Measurements from ENCODE around the gene S100A14.

S100A14 gene

DNA sequence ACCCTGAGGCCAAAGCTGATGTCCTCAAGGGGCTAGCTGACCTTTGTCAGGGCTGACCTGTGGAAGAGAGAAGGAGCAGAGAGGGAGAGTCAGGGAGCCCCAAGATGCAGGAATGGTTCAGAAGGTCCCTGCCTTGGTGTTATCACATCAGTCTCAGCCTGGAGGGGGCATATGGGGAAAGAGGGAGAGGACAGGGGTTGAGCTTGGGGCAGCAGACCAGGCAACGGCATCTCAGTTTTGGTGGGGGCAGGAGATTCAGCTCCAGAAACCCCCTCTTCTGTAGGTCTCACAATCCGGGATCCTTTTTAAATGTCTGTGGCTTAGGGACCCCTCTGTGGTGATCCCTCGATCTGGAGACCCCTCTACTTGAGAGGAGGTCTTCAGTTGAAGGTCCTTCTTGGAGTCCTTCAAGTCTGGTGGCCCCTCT is 10.4 kb upstream of the S100A14 start:
- TF ChIP-seq, protein P1, sequence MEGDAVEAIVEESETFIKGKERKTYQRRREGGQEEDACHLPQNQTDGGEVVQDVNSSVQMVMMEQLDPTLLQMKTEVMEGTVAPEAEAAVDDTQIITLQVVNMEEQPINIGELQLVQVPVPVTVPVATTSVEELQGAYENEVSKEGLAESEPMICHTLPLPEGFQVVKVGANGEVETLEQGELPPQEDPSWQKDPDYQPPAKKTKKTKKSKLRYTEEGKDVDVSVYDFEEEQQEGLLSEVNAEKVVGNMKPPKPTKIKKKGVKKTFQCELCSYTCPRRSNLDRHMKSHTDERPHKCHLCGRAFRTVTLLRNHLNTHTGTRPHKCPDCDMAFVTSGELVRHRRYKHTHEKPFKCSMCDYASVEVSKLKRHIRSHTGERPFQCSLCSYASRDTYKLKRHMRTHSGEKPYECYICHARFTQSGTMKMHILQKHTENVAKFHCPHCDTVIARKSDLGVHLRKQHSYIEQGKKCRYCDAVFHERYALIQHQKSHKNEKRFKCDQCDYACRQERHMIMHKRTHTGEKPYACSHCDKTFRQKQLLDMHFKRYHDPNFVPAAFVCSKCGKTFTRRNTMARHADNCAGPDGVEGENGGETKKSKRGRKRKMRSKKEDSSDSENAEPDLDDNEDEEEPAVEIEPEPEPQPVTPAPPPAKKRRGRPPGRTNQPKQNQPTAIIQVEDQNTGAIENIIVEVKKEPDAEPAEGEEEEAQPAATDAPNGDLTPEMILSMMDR (conservative IDR thresholded peaks at IDR 0.05), result no peak
- TF ChIP-seq ZFX (IDR thresholded peaks at IDR 0.05), result no peak
- H3K27ac ChIP-seq, result peak overlapping the region; percentile 80

DNA sequence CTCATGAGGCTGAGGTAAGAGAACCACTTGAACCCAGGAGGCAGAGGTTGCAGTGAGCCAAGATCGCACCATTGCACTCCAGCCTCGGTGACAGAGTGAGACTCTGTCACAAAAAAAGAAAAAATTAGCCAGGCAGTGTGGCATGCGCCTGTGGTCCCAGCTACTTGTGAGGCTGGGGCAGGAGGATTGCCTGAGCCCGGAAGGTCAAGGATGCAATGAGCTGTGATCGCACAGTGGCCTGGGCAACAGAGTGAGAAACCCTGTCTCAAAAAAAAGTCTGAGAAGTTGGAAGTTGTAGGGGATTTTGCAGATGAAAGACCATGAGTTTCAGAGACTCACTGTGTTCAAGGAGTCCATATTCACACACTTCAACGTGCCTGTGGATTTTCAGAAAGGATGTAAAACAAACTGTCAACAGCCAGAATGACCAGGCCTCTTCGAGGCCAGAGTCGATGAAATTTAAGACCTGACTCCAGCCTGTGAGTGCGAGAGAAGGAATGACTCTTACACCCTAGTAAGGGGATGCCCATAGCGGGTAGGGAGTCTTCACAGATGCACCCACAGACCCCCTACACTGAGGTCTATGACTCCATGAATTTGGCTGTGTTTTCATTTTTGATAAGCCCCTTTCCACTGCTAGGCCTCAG is 9.0 kb upstream of the S100A14 start:
- H3K27ac ChIP-seq, result no peak overlapping the region
- TF ChIP-seq, protein P1 (conservative IDR thresholded peaks at IDR 0.05), result no peak

DNA sequence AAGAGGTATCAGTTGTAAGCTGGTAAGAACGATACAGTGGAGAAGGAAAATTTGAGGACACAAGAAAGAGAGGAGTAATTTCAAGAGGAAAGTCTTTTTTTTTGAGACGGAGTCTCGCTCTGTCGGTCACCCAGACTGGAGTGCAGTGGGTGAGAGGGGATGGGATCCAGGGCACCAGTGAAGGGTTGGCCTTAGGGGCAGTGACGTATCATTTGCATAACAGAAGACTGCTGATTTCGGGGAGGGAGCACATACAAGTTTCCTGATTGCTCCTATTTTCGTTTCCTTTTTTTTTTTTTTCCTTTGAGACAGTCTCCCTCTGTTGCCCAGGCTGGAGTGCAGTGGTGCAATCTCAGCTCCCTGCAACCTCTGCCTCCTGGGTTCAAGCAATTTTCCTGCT is 7.0 kb upstream of the S100A14 start:
- no peak overlapping the region for H3K27ac ChIP-seq
- TF ChIP-seq ZFX (IDR thresholded peaks at IDR 0.05), result no peak
- TF ChIP-seq, protein P1 (conservative IDR thresholded peaks at IDR 0.05), result no peak

DNA sequence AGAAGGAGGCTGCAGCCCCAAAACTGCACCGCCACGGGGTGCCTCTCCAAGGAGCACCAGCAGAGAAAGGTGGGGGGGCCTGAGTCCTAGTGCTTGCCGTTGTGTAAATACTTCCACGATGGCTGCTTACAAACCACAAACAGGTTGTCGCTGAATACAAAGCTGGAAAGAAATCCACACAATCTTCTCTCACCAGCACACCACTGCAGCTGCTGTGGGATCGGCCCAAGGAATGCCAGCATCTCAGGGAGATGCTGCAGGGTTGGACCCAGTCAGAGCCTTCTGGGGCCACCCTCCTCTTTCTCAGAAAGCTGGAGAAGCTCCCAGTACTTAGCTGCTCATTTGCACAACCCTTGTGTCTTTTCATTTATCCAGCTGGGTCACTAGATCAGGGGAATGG is 3.0 kb upstream of the S100A14 start:
- H3K27ac ChIP-seq, result no peak overlapping the region

DNA sequence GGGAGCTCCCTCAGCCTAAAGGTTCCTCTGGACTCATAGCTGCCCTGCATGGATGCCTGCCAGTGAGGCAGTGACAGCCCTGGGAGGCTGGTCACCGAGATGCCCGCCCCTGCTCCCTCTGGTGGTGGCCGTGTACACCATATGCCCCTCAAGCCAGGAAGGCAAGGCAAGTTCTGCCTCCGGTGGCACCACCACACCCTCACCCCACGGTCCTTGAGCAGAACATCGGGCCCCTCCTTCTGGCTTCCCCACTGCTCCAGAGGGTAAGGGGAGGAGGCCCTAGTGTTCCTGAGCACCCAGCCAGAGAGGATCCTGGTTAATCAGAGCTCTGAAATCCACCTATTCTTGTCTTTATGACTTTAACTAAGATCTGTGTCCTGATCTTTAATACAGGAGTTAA is 1.5 kb upstream of the S100A14 start:
- no peak overlapping the region for H3K27ac ChIP-seq

More for the DNA sequence above, 3.0 kb upstream of the S100A14 start:
- TF ChIP-seq, protein P1 (conservative IDR thresholded peaks at IDR 0.05), result no peak
- TF ChIP-seq ZFX (IDR thresholded peaks at IDR 0.05), result no peak

DNA sequence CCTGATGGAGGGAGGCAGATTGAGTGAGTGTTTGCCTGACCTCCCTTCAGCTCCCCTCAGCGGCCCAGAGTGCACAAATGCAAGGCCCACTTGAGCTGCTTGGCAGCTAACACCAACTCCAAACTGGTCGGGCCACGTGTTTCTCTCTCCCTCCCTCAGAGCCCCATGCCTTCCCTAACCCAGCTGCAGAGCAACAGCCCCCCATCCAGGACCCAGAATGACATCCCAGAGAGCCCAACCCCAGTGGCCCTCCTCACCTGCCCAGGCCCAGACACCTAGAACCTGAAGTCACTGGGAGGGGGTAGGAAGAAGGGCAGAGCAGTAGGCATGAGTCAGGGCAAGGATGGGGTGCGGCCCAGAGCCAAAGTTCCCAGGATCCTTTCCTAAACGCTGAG is 789 bp upstream of the S100A14 start:
- TF ChIP-seq, protein P1 (conservative IDR thresholded peaks at IDR 0.05), result no peak
- no peak for TF ChIP-seq ZFX (IDR thresholded peaks at IDR 0.05)
- no peak overlapping the region for H3K27ac ChIP-seq

More for the DNA sequence above, 1.5 kb upstream of the S100A14 start:
- TF ChIP-seq, protein P1 (conservative IDR thresholded peaks at IDR 0.05), result no peak
- TF ChIP-seq ZFX (IDR thresholded peaks at IDR 0.05), result no peak

DNA sequence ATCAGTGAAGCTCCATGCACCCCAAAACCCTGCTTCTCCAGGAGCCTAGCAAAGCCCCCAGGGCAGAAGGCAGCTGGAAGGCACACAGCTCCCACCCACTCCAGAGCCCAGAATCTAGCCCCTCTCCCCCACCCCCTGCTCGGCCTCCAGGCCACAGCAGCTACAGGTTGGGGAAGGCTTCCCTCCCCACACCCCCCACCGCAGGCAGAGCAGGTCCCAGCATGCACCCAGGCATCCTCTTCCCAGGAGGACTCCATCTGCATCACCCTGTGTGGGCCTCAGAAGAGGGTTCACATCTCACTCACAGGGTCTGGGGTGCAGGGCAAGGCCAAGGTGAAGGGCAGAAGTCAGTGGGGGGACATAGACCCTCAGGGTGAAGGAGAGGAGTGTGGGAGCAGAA is 719 bp downstream of the S100A14 start:
- H3K27ac ChIP-seq, result no peak overlapping the region
- TF ChIP-seq, protein P1 (conservative IDR thresholded peaks at IDR 0.05), result no peak
- no peak for TF ChIP-seq ZFX (IDR thresholded peaks at IDR 0.05)

All from C4-2B (cell line).